Stimulated activated CD8-positive, alpha-beta memory T cell treated with anti-CD3 and anti-CD28 coated beads, Interleukin-12 subunit alpha, Interleukin-12 subunit beta, amount 100 ng/mL, for 24 hours (primary cell): ENCODE results near the gene SCYL1.
"Not testable (repeated sequence)": the region's sequence is repeated elsewhere in the genome, so short reads cannot be mapped to it uniquely, and the experiment has no call there.

Source experiments
- DNase-seq: peaks from one replicate; pipeline ENCODE4 v3.0.0-alpha.2; 2020; ENCODE audit errors: extremely low read depth

The SCYL1 gene

GRCh38 chr11:65505466-65506289, 19.2 kb upstream of the SCYL1 start:
- no peak for DNase-seq

GRCh38 chr11:65506290-65506771, 18.6 kb upstream of the SCYL1 start:
- DNase-seq, result no peak

GRCh38 chr11:65506772-65507505, 17.9 kb upstream of the SCYL1 start:
- no peak for DNase-seq

GRCh38 chr11:65512311-65512710, 12.6 kb upstream of the SCYL1 start:
- DNase-seq, result not testable (repeated sequence)

GRCh38 chr11:65516135-65516968, 8.5 kb upstream of the SCYL1 start:
- no peak for DNase-seq

- not testable (repeated sequence) for DNase-seq
These were observed 5.8 kb upstream of the SCYL1 start for GRCh38 chr11:65518941-65519549.

- DNase-seq, result not testable (repeated sequence)
These were observed 2.9 kb upstream of the SCYL1 start for GRCh38 chr11:65521777-65522521.

GRCh38 chr11:65522718-65523630, 1.9 kb upstream of the SCYL1 start:
- DNase-seq, result not testable (repeated sequence)

GRCh38 chr11:65523631-65523968, 1.3 kb upstream of the SCYL1 start:
- DNase-seq, result not testable (repeated sequence)

- no peak for DNase-seq
These were observed 706 bp upstream of the SCYL1 start for GRCh38 chr11:65524014-65524740.

GRCh38 chr11:65525546-65526480, 930 bp downstream of the SCYL1 start:
- DNase-seq, result no peak

GRCh38 chr11:65526744-65527143, 1.9 kb downstream of the SCYL1 start:
- DNase-seq, result no peak

- no peak for DNase-seq
These were observed 4.0 kb downstream of the SCYL1 start for GRCh38 chr11:65528819-65529350.

- no peak for DNase-seq
These were observed 4.7 kb downstream of the SCYL1 start for GRCh38 chr11:65529475-65530156.

- no peak for DNase-seq
These were observed 5.2 kb downstream of the SCYL1 start for GRCh38 chr11:65530157-65530496.

GRCh38 chr11:65532388-65533064, 7.6 kb downstream of the SCYL1 start:
- no peak for DNase-seq

- no peak for DNase-seq
These were observed 10.2 kb downstream of the SCYL1 start for GRCh38 chr11:65535102-65535501.
